ENCODE results near the gene PLA2G4B.

PLA2G4B gene

GRCh38 chr15:41855261-41855961 lies 16.8 kb downstream of the PLA2G4B start:
- no peak for TF ChIP-seq CTCF (IDR thresholded peaks at IDR 0.05; ENCODE audit: insufficient read depth, missing control alignments)
- FAIRE-seq = no peak
- no peak for DNase-seq (ENCODE audit: insufficient read length, low spot score)

- no peak for TF ChIP-seq CTCF (IDR thresholded peaks at IDR 0.05; ENCODE audit: insufficient read depth, missing control alignments)
- no peak for FAIRE-seq
Observed at GRCh38 chr15:41856262-41856661, 17.6 kb downstream of the PLA2G4B start.

GRCh38 chr15:41856716-41857115 lies 18.1 kb downstream of the PLA2G4B start:
- no peak for TF ChIP-seq CTCF (IDR thresholded peaks at IDR 0.05; ENCODE audit: insufficient read depth, missing control alignments)
- FAIRE-seq (no peak), DNase-seq (ENCODE audit: insufficient read length, low spot score) (no peak)

More at GRCh38 chr15:41856262-41856661, 17.6 kb downstream of the PLA2G4B start:
- DNase-seq (ENCODE audit: insufficient read length, low spot score) = no peak

GRCh38 chr15:41857316-41857715 lies 18.7 kb downstream of the PLA2G4B start:
- DNase-seq (ENCODE audit: insufficient read length, low spot score) (no peak), FAIRE-seq (no peak)
- TF ChIP-seq CTCF (IDR thresholded peaks at IDR 0.05; ENCODE audit: insufficient read depth, missing control alignments) = no peak

GRCh38 chr15:41858756-41859155 lies 20.1 kb downstream of the PLA2G4B start:
- no peak for DNase-seq (ENCODE audit: insufficient read length, low spot score)
- TF ChIP-seq CTCF (IDR thresholded peaks at IDR 0.05; ENCODE audit: insufficient read depth, missing control alignments) = no peak
- no peak for FAIRE-seq

- DNase-seq (ENCODE audit: insufficient read length, low spot score) (no peak), FAIRE-seq (no peak)
- no peak for TF ChIP-seq CTCF (IDR thresholded peaks at IDR 0.05; ENCODE audit: insufficient read depth, missing control alignments)
Observed at GRCh38 chr15:41860049-41860828, 21.6 kb downstream of the PLA2G4B start.
